GM04503 (cell line): ENCODE measurements around the gene CPZ.
"Not testable (repeated sequence)": the region's sequence is repeated elsewhere in the genome, so short reads cannot be mapped to it uniquely, and the experiment has no call there.

ENCODE experiments used
- DNase-seq: peaks from one replicate; pipeline ENCODE4 v3.0.0-alpha.2; 2012; ENCODE audit warnings: low read depth

CPZ gene

GRCh38 chr4:8653326-8654000 is 60.9 kb downstream of the CPZ start:
- DNase-seq: no peak

- DNase-seq: not testable (repeated sequence)
These were observed 61.6 kb downstream of the CPZ start for GRCh38 chr4:8654139-8654538.

- no peak for DNase-seq
These were observed 63.0 kb downstream of the CPZ start for GRCh38 chr4:8655411-8656184.

GRCh38 chr4:8656185-8656517 is 63.6 kb downstream of the CPZ start:
- no peak for DNase-seq

GRCh38 chr4:8656711-8657380 is 64.3 kb downstream of the CPZ start:
- DNase-seq: no peak

- no peak for DNase-seq
These were observed 65.0 kb downstream of the CPZ start for GRCh38 chr4:8657381-8658088.

- no peak for DNase-seq
These were observed 70.2 kb downstream of the CPZ start for GRCh38 chr4:8662776-8663175.

- no peak for DNase-seq
These were observed 71.7 kb downstream of the CPZ start for GRCh38 chr4:8664031-8664805.

- DNase-seq: no peak
These were observed 72.4 kb downstream of the CPZ start for GRCh38 chr4:8664976-8665375.

GRCh38 chr4:8665406-8666360 is 73.1 kb downstream of the CPZ start:
- DNase-seq: no peak

- DNase-seq: no peak
These were observed 74.0 kb downstream of the CPZ start for GRCh38 chr4:8666581-8666980.
